Activated CD4-positive, alpha-beta T cell treated with anti-CD3 and anti-CD28 coated beads, Interleukin-2, amount 50 U/mL, for 24 hours (primary cell): ENCODE data around the gene PLA2G4E.

Experiments used
- DNase-seq, 2 donors: peaks; one replicate each; pipeline ENCODE4 v3.0.0-alpha.2; 2020; ENCODE audit warnings: low read depth in 1 of 2, low spot score in 1 of 2

Gene PLA2G4E

GRCh38 chr15:41957021-41957897, 63.6 kb downstream of the PLA2G4E start:
- DNase-seq = no peak

GRCh38 chr15:41955807-41956525, 64.9 kb downstream of the PLA2G4E start:
- no peak for DNase-seq

- DNase-seq = no peak
Observed at GRCh38 chr15:41955100-41955499, 65.7 kb downstream of the PLA2G4E start.

GRCh38 chr15:41954036-41954435, 66.8 kb downstream of the PLA2G4E start:
- no peak for DNase-seq

GRCh38 chr15:41952013-41952563, 68.8 kb downstream of the PLA2G4E start:
- DNase-seq = no peak

GRCh38 chr15:41951571-41951970, 69.3 kb downstream of the PLA2G4E start:
- no peak for DNase-seq

- DNase-seq = no peak
Observed at GRCh38 chr15:41950489-41950888, 70.4 kb downstream of the PLA2G4E start.

- no peak for DNase-seq
Observed at GRCh38 chr15:41950127-41950483, 70.7 kb downstream of the PLA2G4E start.

GRCh38 chr15:41949401-41950126, 71.3 kb downstream of the PLA2G4E start:
- no peak for DNase-seq

GRCh38 chr15:41948490-41948889, 72.4 kb downstream of the PLA2G4E start:
- no peak for DNase-seq

- DNase-seq = no peak
Observed at GRCh38 chr15:41946970-41947369, 73.9 kb downstream of the PLA2G4E start.

- DNase-seq = no peak
Observed at GRCh38 chr15:41945731-41946130, 75.1 kb downstream of the PLA2G4E start.

- DNase-seq = no peak
Observed at GRCh38 chr15:41945221-41945620, 75.6 kb downstream of the PLA2G4E start.

GRCh38 chr15:41944313-41944940, 76.4 kb downstream of the PLA2G4E start:
- DNase-seq = no peak

- no peak for DNase-seq
Observed at GRCh38 chr15:41943543-41944312, 77.1 kb downstream of the PLA2G4E start.

- DNase-seq = no peak
Observed at GRCh38 chr15:41942886-41943285, 78.0 kb downstream of the PLA2G4E start.

GRCh38 chr15:41941644-41942415, 79.0 kb downstream of the PLA2G4E start:
- no peak for DNase-seq

- peak; percentile 41 to 42 for DNase-seq
Observed at GRCh38 chr15:41940441-41940857, 80.4 kb downstream of the PLA2G4E start.

- DNase-seq = no peak
Observed at GRCh38 chr15:41939986-41940385, 80.9 kb downstream of the PLA2G4E start.

- no peak for DNase-seq
Observed at GRCh38 chr15:41937568-41937923, 83.3 kb downstream of the PLA2G4E start.
